DND-41 (cell line): ENCODE results near the gene PHACTR1.

Experiments used
- EZH2 ChIP-seq: IDR thresholded peaks from 3 replicates; pipeline ENCODE4 v1.6.1; 2012; ENCODE audit warnings: borderline replicate concordance, low read depth, mild to moderate bottlenecking, moderate library complexity, low read length, inconsistent platforms; ENCODE audit not compliant: severe bottlenecking
- TF ChIP-seq, protein P1 (sequence below): IDR thresholded peaks from 2 replicates; pipeline ENCODE4 v1.5.1; 2012; ENCODE audit warnings: borderline replicate concordance, low read length, moderate library complexity, mild to moderate bottlenecking; ENCODE audit not compliant: poor library complexity, severe bottlenecking; ENCODE audit errors: extremely low read depth

- TF ChIP-seq, protein P1, sequence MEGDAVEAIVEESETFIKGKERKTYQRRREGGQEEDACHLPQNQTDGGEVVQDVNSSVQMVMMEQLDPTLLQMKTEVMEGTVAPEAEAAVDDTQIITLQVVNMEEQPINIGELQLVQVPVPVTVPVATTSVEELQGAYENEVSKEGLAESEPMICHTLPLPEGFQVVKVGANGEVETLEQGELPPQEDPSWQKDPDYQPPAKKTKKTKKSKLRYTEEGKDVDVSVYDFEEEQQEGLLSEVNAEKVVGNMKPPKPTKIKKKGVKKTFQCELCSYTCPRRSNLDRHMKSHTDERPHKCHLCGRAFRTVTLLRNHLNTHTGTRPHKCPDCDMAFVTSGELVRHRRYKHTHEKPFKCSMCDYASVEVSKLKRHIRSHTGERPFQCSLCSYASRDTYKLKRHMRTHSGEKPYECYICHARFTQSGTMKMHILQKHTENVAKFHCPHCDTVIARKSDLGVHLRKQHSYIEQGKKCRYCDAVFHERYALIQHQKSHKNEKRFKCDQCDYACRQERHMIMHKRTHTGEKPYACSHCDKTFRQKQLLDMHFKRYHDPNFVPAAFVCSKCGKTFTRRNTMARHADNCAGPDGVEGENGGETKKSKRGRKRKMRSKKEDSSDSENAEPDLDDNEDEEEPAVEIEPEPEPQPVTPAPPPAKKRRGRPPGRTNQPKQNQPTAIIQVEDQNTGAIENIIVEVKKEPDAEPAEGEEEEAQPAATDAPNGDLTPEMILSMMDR = peak; percentile 69
- no peak for TF ChIP-seq EZH2
These were observed 615.2 kb downstream of the PHACTR1 start for GRCh38 chr6:13331516-13332348.
